Endothelial cell of umbilical vein (primary cell): ENCODE measurements around the gene ATP8A2. TPM values are rescaled to one million over a fixed set of nuclear protein-coding genes. Genes with fewer than 3 reads are reported as not detected.

Experiments
- BruUV-seq: library from RNA; stranded (reverse); fragments of 400-500 nt; replicated peaks from 2 replicates; lab custom pipeline; 2021; lab: Mats Ljungman, UMichigan
- CTCF ChIA-PET: fragments of 300-600, 350-600 bp; sonication (Branson Sonifier 250); formaldehyde crosslinking; loops from one replicate; lab custom pipeline; 2021; ENCODE audit warnings: antibody characterized with exemption, inconsistent platforms; lab: Charles Lee
- POLR2A ChIA-PET: fragments of 300-600, 350-600 bp; sonication (Branson Sonifier 250); formaldehyde crosslinking; loops from one replicate; lab custom pipeline; 2021; ENCODE audit warnings: antibody characterized with exemption, inconsistent platforms; lab: Charles Lee
- DNase-seq: peaks from one replicate; pipeline ENCODE4 v3.0.0-alpha.2; 2011; ENCODE audit warnings: low read depth, low spot score
- FAIRE-seq: peaks from 2 replicates; lab custom pipeline; 2011; peaks lifted over from hg19 to GRCh38; lab: Jason Lieb, UNC
- H2AFZ ChIP-seq: 2 replicates; pipeline ENCODE4 v1.6.0; 2012; ENCODE audit warnings: low read depth, low read length, control low read depth, inconsistent platforms
- H3K27ac ChIP-seq: 2 replicates; pipeline ENCODE4 v1.5.1; 2011; ENCODE audit warnings: low read depth, mild to moderate bottlenecking, control low read depth, low read length, moderate library complexity; ENCODE audit not compliant: insufficient read depth
- H3K27me3 ChIP-seq, 2 experiments: 2 replicates each; pipeline versions ENCODE4 v1.6.0 to v1.6.1; 2011; ENCODE audit warnings: low read length in 2 of 2, mixed read lengths in 1 of 2; ENCODE audit not compliant: control insufficient read depth in 2 of 2, insufficient read depth in 2 of 2
- H3K36me3 ChIP-seq, 2 experiments: 2 replicates in 1 of 2; 3 replicates in 1 of 2; pipeline ENCODE4 v1.5.1; 2011; ENCODE audit warnings: low read length in 2 of 2, mild to moderate bottlenecking in 1 of 2, moderate library complexity in 1 of 2; ENCODE audit not compliant: control insufficient read depth in 2 of 2, insufficient read depth in 2 of 2; ENCODE audit errors: extremely low read depth in 1 of 2
- H3K4me1 ChIP-seq: 3 replicates; pipeline ENCODE4 v1.5.1; 2011; ENCODE audit warnings: mild to moderate bottlenecking, low read length; ENCODE audit not compliant: control insufficient read depth, insufficient read depth; ENCODE audit errors: extremely low read depth
- H3K4me2 ChIP-seq: 2 replicates; pipeline ENCODE4 v1.6.1; 2011; ENCODE audit warnings: low read length, control low read depth, mixed read lengths; ENCODE audit not compliant: insufficient read depth
- H3K4me3 ChIP-seq, 3 experiments: fragments of 200-600 bp in 1 of 3; sonication (generic), shearing (Covaris generic) in 1 of 3; replicated peaks in 1 of 3; 2 replicates each; pipeline ENCODE4 v1.5.1; 2011 to 2016; ENCODE audit warnings: control low read depth in 3 of 3, low read length in 3 of 3, mild to moderate bottlenecking in 2 of 3, inconsistent platforms in 1 of 3, low read depth in 1 of 3, moderate library complexity in 1 of 3; ENCODE audit not compliant: insufficient read depth in 1 of 3
- H3K79me2 ChIP-seq: 2 replicates; pipeline ENCODE4 v1.6.0; 2012; ENCODE audit warnings: low read length, inconsistent platforms; ENCODE audit not compliant: control insufficient read depth, insufficient read depth
- H3K9ac ChIP-seq: replicated peaks from 2 replicates; pipeline ENCODE3; 2011; ENCODE audit warnings: low read length, control low read depth; ENCODE audit not compliant: insufficient read depth; ENCODE audit errors: extremely low read depth
- H3K9me1 ChIP-seq: replicated peaks from 3 replicates; pipeline ENCODE4 v1.6.0; 2011; ENCODE audit warnings: mild to moderate bottlenecking, low read length; ENCODE audit not compliant: control insufficient read depth, insufficient read depth; ENCODE audit errors: extremely low read depth
- H3K9me3 ChIP-seq: replicated peaks from 2 replicates; pipeline ENCODE4 v1.5.1; 2012; ENCODE audit warnings: low read length, inconsistent platforms; ENCODE audit not compliant: control insufficient read depth, insufficient read depth
- H4K20me1 ChIP-seq: replicated peaks from 2 replicates; pipeline ENCODE3; 2011; ENCODE audit warnings: mild to moderate bottlenecking, low read length; ENCODE audit not compliant: control insufficient read depth, insufficient read depth; ENCODE audit errors: extremely low read depth
- CTCF ChIP-seq, 2 donors: IDR thresholded peaks; 1 replicate in 1 of 2; 2 replicates in 1 of 2; pipeline ENCODE4 v1.5.1; 2011; ENCODE audit warnings: low read length in 2 of 2, mild to moderate bottlenecking in 2 of 2, moderate library complexity in 2 of 2, control low read depth in 1 of 2, inconsistent platforms in 1 of 2, low read depth in 1 of 2; ENCODE audit not compliant: insufficient read depth in 1 of 2; ENCODE audit errors: extremely low read depth in 1 of 2
- EZH2 ChIP-seq: IDR thresholded peaks from 2 replicates; pipeline ENCODE4 v1.6.1; 2012; ENCODE audit warnings: borderline replicate concordance, low read depth, mild to moderate bottlenecking, moderate library complexity, low read length, inconsistent platforms; ENCODE audit not compliant: severe bottlenecking
- FOS ChIP-seq: IDR thresholded peaks from 2 replicates; pipeline ENCODE4 v1.6.1; 2011; ENCODE audit warnings: mild to moderate bottlenecking, low read length, moderate library complexity, borderline replicate concordance; ENCODE audit not compliant: insufficient read depth
- GATA2 ChIP-seq: IDR thresholded peaks from 2 replicates; pipeline ENCODE4 v1.7.0; 2011; ENCODE audit warnings: low read depth, mild to moderate bottlenecking, moderate library complexity, mixed read lengths, low read length; ENCODE audit not compliant: insufficient read length, insufficient read depth
- JUN ChIP-seq: IDR thresholded peaks from 2 replicates; pipeline ENCODE4 v1.6.1; 2011; ENCODE audit warnings: borderline replicate concordance, low read depth; ENCODE audit not compliant: insufficient read length, insufficient read depth
- MAX ChIP-seq: IDR thresholded peaks from 2 replicates; pipeline ENCODE4 v1.6.1; 2011; ENCODE audit not compliant: insufficient read depth, insufficient read length
- POLR2AphosphoS5 ChIP-seq: IDR thresholded peaks from 2 replicates; pipeline ENCODE4 v1.6.1; 2012; ENCODE audit warnings: low read depth, mild to moderate bottlenecking, control low read depth, low read length, moderate library complexity; ENCODE audit not compliant: insufficient read depth
- dilution Hi-C: fragments of 300-500 bp; cut with MboI; formaldehyde crosslinking; loops from one replicate; pipeline ENCODE4 v1.15.0; 2019; ENCODE audit warnings: low sequenced_read_pairs; ENCODE audit not compliant: extremely low pct_ligation_motif_present
- intact Hi-C: fragments of 100-400 bp; cut with micrococcal nuclease; formaldehyde crosslinking; loops from one replicate; pipeline ENCODE4 v1.10.0; 2022
- polyA plus RNA-seq, 4 experiments: library from polyadenylated mRNA; depleted of rRNA in 3 of 4; stranded (reverse) in 3 of 4; unstranded in 1 of 4; fragments of >200 nt; gene quantifications; 2 replicates each; pipeline versions ENCODE4 v1.2.1 to v1.2.3, GENCODE V29; 2011 to 2012; ENCODE audit warnings: missing spikeins in 1 of 4
- total RNA-seq: library from RNA; stranded (reverse); gene quantifications from 2 replicates; pipeline ENCODE4 v1.2.3, GENCODE V29; 2021

ATP8A2 gene
- total and polyA plus RNA-seq, 2 donors (not counting 3 experiments of a cell fraction or from before 2014, with no cell fraction given) = 0.11 to 0.49 TPM

DNA sequence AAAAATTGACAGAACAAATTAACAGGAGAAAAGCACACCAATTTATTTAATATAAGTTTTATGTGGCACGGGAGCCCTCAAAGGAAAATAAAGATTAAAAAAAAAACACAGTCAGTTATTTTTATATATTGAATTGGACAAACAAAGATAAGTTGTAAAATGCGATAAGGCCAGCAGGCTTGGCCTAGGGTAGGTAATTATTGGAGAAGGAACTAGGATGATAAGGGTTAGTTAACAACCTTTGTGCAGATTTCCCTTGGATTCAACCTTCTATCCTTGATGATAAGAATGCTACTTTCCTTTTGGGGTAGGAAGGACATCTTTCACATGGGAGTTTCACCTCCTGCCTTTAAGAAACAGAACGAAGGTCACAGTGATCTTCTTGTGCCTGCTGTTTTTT, 427.2 kb downstream of the ATP8A2 start:
- Histone ChIP-seq H3K4me1 (no peaks in the 10 kb centered on the region), H3K79me2 (no peaks in the 10 kb centered on the region), H3K27ac (no peak overlapping the region), H3K4me3 (no peak overlapping the region), H3K36me3 (no peaks in the 10 kb centered on the region), H3K27me3 (no peaks in the 10 kb centered on the region), H3K9me3 (no peaks in the 10 kb centered on the region), H2AFZ (no peak overlapping the region), H3K9ac (no peak overlapping the region), H3K4me2 (no peak overlapping the region), H4K20me1 (no peaks in the 10 kb centered on the region), H3K9me1 (no peaks in the 10 kb centered on the region)
- dilution Hi-C loops (no loop called here), intact Hi-C loops (no loop called here)
- BruUV-seq = no TSS peak
- CTCF ChIA-PET = no interaction called here
- POLR2A ChIA-PET = no interaction called here
- DNase-seq = no peak
- no peak for FAIRE-seq
- no peak for TF ChIP-seq CTCF (IDR thresholded peaks at IDR 0.05; ENCODE audit: extremely low read depth in 1 of 2, insufficient read depth in 1 of 2, low read depth in 1 of 2, low read length in 2 of 2)
- TF ChIP-seq FOS = no peak
- no peak for TF ChIP-seq MAX
- no peak for TF ChIP-seq POLR2AphosphoS5
- TF ChIP-seq JUN = no peak
- TF ChIP-seq EZH2 = no peak
- TF ChIP-seq GATA2 = no peak
